Activated T-cell treated with anti-CD3 and anti-CD28 coated beads for 48 hours (primary cell): ENCODE results near the gene PCBP3.
A peak's percentile ranks its signal among the peaks of the same experiment; 100 is the strongest.
"Not testable (repeated sequence)": the region's sequence is repeated elsewhere in the genome, so short reads cannot be mapped to it uniquely, and the experiment has no call there.

Experiments
- DNase-seq: peaks from one replicate; pipeline ENCODE4 v3.0.0-alpha.2; 2020; ENCODE audit warnings: low read depth

PCBP3 gene

DNA sequence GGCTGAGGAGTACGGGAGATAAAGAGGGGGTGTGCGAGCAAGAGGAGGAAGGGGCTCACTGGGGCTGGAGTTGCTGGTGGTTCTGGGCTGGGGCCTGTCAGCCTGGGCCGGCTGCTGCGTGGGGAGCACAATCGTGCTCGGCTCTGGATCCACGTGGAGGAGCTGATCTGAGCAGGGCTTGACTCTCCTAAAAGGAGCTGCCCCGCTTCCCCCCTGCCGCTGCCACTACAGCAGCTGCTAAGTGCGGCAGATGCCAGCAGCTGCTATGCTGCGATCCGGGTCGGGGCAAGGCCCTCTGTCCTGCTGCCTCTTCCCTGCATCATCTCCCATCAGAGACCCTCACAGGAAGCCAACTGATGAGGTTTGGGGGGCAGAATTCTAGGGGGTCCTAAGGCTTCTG, 165.9 kb downstream of the PCBP3 start:
- no peak for DNase-seq

DNA sequence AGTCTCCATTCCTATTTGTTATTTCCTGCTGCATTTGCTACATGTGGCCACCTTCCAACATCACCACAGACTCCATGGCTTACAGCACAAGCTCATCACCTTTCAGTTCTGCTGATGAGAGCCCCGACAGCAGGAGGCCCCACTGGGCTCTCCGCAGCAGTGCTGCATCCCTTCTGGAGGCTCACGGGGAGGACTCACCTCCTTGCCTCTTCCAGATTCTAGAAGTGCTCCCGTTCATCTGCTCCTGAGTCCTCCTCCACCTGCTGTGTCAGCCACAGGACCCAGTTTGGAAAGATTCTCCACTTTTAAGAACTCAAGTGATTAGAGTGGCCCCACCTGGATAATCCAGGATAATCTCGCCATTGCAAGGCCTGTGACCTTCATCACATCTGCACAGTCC, 167.6 kb downstream of the PCBP3 start:
- no peak for DNase-seq

DNA sequence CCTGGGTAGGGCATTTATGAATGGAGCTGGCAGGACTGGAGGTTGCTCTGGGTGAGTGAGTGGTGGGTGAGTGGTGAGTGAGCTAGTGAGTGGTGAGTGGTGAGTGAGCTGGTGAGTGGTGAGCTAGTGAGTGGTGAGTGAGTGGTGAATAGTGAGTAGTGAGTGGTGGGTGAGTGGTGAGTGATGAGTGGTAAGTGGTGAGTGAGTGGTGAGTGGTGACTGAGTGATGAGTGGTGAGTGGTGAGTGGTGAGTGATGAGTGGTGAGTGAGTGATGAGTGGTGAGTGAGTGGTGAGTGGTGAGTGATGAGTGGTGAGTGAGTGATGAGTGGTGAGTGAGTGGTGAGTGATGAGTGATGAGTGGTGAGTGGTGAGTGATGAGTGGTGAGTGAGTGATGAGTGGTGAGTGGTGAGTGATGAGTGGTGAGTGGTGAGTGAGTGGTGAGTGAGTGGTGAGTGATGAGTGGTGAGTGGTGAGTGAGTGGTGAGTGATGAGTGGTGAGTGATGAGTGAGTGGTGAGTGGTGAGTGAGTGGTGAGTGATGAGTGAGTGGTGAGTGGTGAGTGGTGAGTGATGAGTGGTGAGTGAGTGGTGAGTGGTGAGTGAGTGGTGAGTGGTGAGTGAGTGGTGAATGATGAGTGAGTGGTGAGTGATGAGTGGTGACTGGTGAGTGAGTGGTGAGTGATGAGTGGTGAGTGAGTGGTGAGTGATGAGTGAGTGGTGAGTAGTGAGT, 170.8 kb downstream of the PCBP3 start:
- DNase-seq: peak; percentile 21

DNA sequence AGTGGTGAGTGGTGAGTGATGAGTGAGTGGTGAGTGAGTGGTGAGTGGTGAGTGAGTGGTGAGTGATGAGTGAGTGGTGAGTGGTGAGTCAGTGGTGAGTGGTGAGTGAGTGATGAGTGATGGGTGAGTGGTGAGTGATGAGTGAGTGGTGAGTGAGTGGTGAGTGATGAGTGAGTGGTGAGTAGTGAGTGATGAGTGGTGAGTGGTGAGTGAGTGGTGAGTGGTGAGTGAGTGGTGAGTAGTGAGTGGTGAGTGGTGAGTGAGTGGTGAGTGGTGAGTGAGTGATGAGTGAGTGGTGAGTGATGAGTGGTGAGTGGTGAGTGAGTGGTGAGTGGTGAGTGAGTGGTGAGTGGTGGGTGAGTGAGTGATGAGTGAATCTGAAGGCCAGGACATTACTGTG, 172.3 kb downstream of the PCBP3 start:
- not testable (repeated sequence) for DNase-seq

DNA sequence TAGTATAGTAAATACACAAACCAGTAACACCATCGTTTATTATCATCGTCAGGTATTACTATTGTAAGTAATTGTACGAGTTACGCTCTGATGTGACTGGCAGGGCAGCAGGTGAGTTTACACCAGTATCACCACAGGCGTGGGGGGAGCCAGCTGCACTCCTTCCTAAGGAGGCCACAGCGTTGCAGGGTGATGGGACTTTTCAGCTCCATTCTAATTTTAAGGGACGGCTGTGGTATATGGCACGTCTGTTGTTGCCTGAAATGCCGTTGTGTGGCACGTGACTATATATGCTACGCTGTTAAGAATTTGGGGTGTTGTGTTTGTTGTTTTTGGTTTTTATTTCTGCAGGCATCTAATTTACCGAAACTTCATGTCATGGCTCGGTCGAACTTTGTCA, 173.3 kb downstream of the PCBP3 start:
- DNase-seq: no peak

DNA sequence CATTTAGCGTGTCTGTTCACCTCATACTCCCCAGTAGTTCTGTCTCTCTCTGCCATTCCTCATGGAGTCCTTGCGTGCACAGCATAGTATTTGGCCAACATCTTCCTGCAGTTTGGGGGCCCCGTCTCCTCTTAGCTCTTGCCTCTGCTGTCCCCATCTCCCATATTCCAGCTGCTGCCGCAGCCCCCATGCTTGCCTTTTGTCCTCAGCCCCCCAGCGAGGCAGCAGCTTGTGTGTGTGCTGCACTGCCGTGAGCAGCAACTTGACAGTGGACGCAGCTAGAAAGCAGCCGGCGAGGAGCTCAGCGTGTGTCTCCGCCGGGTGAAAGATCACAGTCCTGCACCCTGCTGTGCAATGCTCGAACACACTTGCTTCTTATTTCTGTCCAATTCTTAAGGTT, 173.8 kb downstream of the PCBP3 start:
- DNase-seq: no peak

DNA sequence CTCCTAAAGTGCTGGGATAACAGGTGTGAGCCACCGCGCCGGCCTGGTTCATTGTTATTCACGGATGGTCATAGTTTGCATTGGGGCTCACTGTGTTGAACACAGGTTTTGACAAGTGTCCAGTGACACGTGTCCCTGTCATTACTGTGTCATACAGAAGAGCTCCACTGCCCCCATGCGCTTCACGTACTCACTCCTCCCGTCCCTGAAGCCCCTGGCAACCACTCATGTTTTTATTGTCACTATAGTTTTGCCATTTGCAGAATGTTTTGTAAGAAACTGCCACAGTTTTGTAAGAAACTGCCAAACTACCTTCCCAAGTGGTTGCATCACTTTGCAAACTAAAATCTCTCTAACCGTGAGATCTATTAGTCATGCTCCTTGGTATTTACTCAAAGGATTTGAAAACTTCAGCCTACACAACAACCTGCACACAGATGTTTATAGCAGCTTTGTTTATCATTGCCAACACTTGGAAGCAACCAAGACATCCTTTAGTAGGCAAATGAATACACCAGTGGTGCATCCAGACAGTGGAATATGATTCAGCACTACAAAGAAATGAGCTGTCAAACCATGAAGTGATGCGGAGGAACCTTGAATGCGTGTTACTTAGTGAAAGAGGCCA, 174.9 kb downstream of the PCBP3 start:
- peak; percentile 20 for DNase-seq

DNA sequence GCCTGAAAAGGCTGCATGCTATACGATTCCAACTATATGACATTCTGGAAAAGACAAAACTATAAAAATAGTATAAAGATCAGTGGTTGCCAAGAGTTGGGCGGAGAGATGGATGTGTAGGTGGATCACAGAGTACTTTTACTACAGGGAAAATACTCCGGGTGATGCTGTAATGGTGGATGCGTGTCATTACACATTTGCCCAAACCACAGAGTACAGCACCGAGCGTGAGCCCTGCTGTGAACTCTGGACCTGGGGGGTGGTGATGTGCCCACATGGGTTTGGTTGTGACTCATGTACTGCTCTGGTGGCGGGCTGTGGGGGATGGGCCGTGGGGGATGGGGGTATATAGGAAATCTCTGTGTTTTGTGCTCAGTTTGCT, 175.4 kb downstream of the PCBP3 start:
- peak; percentile 80 for DNase-seq

DNA sequence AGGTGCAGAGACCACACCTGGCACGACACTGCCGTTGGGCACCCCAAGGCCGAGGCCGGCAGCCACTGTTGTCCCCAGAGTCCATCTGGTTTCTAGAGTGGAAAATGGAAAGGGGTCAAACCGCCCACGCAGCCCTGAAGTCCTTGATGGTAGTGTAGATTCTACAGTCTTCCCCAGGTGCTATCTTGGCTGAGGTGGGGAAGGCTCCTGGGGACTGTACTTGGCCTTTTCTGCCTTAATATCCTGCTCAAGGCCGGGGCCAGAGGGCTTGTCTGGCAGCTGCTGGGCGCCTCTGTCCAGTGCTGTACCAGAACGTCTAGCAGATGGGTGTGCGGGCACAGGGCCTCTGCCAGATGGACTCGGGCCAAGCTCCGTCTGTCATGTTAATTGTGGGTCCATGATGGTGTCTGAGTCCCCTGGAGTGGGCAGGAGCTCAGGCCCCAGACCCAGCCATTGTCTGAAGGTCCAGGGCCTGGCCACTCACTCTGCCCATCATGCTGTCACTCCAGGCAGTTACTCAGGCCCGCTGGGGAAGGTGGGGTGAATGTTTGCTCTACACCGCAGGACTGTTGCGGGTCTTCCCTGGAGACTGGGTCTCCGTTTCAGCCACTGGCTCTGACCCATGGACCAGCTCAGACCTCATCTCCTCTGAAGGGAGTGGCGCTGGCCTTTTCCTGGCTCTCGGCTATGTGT, 176.1 kb downstream of the PCBP3 start:
- no peak for DNase-seq

DNA sequence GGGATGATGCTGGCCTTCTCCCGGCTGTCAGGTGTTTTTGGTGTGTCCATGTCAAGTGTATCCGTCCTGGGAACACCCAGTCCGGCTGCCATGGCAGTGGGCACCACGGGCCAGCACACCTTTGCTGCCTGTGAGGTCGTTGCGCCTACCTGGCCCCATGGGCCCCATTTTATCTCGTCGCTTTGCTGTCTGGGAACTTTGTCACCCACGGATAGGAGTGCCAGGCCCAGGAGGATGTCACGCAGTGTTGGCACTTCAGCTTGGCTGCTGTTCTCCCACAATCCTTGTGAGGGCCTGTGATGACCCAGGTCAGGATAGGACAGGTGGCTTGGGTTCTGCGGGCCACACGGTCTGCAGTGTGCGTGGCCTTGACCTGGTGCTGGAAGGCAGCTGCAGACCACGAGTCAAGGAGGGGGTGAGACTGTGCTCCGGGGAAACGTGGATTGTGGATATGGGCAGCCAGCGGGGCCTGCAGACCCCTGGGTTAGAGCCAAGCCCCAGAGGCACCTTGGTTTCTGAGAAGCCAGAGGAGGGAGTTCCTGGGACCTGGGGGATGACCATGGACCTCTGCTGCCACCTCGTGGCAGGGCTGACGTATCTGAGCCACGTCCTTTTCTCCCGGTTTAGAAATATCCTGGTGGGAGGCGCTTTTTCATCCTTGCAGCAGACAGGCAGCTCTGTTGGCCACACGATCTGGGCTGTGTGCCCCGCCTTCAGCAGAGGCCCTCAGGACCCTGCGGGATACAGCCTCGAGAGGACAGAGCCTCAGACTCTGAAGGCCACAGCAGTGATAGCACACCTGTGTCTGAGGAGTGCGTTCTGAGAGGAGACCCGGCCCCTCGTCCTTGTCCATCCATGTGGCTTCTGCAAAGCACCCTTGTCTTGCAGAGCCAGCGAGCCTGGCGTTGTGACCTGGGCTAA, 176.9 kb downstream of the PCBP3 start:
- DNase-seq: peak; percentile 72

DNA sequence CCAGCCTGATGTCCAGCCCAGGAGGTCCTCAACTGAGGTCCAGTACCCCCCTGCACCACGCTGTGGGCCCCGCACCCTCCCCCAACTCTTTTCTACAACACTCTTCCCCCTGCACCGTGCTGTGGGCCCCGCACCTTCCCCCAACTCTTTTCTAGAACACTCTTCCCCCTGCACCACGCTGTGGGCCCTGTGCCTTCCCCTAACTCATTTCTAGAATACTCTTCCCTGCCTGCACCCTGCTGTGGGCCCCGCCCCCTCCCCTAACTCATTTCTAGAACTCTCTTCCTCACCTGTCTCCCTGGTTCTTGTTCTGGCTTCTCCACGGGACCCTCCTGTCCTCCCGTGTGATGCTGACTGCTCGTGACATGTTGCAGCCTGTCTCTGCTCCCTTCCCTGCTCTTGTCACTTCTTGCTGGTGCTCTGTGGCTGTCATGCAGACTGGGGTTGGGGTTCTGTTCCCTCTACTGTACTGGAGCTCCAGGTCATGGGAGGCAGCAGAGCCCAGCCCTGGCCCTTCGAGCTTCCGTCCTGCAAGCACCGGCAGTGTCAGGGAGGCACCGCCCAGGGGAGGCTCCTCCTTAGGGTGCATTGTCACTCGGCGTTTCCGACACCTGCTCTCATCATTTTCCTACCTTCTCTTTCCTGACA, 177.9 kb downstream of the PCBP3 start:
- DNase-seq: no peak

DNA sequence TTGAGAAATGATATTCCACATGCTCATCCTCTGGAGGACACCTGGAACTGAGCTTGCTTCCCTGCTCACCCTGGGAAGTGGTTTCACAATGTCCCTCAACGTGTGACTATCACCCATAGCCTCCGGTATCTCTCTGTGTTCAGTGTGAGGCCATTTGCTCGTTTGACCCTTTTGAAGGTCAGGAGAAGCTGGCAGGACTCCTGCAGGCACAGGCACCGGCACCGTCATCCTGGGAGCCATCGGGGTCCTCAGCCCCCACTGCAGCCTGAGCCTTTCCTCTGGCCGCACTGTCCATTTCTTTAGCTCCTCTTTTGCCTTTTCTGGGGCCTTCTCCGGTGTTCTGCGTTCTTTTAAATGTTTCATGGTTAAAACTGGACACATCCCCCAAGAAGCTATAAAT, 178.5 kb downstream of the PCBP3 start:
- no peak for DNase-seq

DNA sequence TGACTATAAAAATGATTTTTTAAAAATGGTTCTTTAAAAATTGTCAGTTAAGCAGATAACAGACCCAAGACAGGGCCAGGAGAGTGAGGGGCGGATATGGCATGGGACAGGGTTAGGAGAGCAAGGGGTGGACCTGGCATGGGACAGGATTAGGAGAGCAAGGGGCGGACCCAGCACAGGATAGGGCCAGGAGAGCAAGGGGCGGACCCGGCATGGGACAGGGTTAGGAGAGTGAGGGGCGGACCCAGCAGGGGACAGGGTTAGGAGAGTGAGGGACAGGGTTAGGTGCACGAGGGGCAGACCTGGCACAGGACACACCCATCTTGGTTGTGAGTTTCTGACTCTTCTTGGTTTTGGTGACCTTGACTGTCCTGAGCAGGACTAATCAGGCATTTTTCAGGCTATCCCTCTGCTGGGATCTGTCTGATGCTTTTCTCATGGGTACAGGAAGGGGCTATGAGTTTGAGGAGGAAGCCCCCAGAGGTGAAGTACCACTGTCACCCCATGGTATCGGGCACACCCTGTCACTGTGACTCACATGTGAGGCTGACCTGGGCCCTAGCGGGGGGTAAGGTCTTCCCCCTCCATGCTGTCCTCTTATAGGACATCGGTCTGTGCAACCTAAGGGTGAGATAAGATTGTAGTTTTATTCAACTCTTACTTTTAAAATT, 179.0 kb downstream of the PCBP3 start:
- no peak for DNase-seq

DNA sequence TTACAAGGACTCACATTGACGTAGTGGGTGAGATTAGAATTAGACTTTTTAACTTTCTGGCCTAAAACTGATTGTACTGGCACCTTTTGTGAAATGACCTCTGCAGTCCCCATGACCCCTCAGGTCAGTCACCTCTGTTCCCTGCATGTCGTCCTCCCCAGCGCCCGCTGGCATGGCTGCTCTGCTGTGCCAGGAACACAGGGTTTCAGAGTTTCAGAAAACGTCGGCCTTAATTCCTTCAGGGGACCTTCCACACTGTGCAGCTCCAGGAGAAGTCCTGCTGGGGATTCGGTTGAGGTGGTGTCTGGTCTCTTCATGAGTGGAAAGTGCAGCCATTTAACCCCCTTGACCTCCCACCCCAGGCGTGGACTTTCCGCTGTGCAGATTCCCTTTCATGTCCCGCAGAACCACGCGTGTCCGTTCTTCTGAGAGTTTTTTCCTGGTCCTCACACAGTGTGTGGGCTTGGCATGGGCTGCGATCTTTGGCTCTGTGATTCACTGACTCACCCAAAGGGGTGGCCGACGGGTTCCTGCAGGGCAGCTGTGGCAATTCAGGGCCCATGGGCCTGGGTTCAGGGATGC, 179.7 kb downstream of the PCBP3 start:
- no peak for DNase-seq

DNA sequence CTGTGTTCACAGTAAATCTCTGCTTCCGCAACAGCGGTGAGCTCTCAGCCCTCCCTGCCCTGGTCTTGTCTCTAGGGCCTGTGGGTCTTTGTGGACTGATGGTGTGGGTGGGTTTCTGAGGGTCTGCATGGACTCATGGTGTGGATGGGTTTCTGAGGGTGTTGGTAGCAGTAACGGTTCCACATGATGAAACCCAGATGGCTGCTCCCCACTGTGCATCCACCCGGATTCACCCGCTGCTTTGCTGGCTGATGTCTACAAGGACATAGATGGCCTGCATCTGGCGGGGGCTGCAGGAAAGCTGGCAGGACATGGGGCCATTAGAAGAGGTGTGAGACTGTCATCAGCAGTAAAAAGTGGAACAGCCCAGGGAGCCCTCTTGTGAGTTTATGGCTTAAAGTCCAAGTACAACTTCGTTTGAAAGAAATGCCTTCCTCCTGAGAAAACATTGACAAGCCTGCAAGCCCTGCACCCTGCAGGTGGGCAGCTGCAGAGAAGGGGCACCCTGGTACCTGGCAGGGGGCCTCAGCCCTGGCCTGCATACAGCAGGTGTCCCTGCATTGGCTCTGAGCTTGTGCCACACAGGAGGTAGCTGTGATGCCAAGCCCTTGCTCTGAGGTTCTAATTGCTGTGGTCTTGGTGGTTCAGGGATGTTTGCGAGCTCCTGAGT, 181.2 kb downstream of the PCBP3 start:
- no peak for DNase-seq

DNA sequence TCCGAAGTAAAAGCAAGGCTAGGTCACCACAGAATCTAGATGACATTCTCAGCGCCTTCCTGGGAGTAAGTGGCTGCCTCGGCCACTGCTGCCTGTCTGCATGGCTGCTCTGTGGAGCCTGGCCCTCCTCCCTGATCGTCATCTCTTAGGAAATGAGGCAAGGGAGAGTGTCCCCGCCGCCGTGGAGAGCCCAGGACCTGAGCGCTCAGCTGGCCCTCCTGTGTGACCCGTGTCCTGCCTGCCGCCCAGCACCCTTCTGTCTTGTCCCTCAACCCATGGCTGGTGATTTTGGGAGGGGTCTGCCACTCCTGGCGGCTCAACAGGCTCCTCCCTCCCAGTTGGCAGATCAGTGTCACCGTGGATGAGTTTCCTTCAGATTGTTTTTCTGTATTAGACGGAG, 181.7 kb downstream of the PCBP3 start:
- no peak for DNase-seq

DNA sequence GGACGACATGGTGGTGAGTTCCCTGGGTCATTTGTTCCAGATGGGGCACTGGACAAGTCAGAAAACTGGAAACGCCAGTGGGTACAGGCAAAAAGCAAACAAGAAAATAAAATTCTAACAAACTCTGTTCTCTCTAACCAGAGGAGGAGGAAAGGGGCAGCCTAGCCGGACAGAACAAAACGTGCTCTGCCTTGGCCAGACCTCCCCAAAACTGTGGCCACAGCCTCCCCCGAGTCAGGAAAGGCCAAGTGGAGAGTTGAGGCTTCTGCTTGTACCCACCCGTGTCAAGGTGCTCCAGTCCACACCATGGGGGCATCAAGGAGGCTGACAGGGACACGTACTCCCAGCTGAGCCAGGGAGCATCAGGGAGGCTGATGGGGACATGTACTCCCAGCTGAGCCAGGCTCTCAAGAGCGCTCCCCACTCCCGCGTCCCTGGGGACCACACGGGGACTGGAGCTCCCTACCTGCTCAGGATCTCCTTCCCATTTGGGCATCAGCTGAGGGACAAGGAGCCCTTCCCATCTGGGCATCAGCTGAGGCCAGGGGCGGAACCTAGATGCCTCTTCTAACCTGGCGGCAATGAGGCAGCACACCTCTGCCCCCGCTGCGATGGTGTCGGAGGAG, 183.3 kb downstream of the PCBP3 start:
- no peak for DNase-seq

DNA sequence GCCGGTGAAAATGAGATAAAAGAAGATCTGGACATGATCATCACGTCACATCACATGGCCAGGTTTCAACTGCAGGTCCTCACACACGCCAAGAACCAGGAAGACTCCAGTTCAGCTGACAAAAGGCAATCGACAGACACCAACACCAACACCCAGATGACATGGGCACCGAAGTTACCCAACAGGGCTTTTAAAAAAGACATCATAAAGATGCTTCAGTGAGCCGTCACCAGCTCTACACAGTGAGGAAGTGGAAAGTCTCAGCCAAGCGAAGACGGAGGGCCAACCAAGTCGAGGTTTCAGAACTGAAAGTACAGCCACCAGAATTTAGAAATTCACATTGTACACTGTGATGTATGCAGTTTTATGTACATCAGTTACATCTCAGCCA, 183.8 kb downstream of the PCBP3 start:
- DNase-seq: no peak

DNA sequence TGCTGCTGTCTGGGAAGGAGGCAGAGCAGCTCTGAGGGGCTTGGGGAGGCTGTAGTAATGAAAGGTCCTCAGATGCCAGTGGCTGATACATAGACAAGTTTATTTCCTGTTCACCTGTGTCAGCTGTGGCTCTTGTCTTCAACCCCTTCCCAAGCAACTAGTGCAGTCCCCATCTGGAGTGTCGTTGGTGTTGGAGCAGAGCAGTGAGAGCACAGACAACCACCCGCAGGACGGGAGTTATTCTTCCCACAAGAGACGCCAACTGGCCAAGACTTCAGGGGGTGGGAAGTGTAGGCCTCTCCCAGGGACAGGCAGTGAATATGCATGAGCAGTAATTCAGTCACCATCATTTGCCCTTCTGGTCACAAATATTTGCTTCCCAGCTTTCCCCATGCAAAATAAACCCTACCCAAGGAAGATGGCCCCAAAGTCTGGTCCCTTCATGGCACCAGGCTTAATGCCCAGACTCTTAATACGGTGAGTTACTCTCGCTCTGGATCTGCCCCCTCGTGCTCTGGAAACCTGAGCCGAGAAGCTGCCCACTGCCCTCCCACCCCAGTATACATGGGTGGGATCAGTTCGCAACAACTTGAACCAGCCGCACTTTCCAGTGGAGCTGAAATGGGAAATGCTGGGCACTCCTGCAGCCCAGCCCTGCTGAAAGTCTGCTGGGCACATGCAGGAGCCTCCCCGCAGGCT, 184.5 kb downstream of the PCBP3 start:
- DNase-seq: no peak
